ENCODE measurements around the gene DMBX1. TPM values are rescaled to one million over a fixed set of nuclear protein-coding genes. Genes with fewer than 3 reads are reported as not detected.

The DMBX1 gene
- polyA plus RNA-seq, 4 donors: 0.01 TPM; not detected in 3

DNA sequence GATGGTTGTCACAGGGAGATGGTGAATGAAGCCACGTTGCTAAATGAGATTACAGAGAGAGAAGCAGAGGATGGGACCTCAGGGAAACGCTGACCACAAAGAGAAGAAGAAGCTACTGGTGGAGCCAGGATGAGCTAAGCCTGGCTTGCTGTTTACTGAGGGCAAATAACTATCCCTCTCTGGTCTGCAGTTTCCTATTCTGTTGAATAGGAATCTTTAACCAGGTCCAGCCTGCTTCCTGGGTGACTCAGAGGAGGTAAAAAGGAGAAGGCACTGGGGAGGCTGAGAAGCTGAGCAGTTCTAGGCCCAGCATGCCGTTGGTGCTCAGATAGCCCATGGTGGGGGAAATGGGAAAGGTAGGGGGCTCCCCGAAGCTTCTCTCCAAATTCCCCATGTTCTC lies 29.6 kb downstream of the DMBX1 start:
- Histone ChIP-seq H3K36me3 (ENCODE audit: control insufficient read depth in 3 of 3, insufficient read depth in 2 of 3, low read depth in 1 of 3, low read length in 3 of 3) (no peaks in the 10 kb centered on the region), H3K4me3 (ENCODE audit: low read depth in 1 of 3, low read length in 3 of 3) (no peak overlapping the region), H3K27ac (ENCODE audit: low read depth in 1 of 3, low read length in 2 of 3) (no peak overlapping the region), H3K9me3 (ENCODE audit: control insufficient read depth in 2 of 2, insufficient read depth in 1 of 2, low read depth in 1 of 2, low read length in 1 of 2) (no peaks in the 10 kb centered on the region), H3K4me1 (ENCODE audit: control insufficient read depth in 3 of 3, insufficient read depth in 2 of 3, low read depth in 1 of 3, low read length in 2 of 3) (peaks cover 0 to 18% (median 2%) of the 10 kb centered on the region in 3 donors), H3K27me3 (ENCODE audit: control insufficient read depth in 3 of 3, insufficient read depth in 3 of 3, low read length in 3 of 3) (peaks cover 0 to 16% (median 0%) of the 10 kb centered on the region in 3 donors)
- FAIRE-seq (no peak), DNase-seq (no peak)
- WGBS, 3 donors: 71 to 81% (median 73%) methylated on average over 3 to 4 of the region's 4 CpGs

DNA sequence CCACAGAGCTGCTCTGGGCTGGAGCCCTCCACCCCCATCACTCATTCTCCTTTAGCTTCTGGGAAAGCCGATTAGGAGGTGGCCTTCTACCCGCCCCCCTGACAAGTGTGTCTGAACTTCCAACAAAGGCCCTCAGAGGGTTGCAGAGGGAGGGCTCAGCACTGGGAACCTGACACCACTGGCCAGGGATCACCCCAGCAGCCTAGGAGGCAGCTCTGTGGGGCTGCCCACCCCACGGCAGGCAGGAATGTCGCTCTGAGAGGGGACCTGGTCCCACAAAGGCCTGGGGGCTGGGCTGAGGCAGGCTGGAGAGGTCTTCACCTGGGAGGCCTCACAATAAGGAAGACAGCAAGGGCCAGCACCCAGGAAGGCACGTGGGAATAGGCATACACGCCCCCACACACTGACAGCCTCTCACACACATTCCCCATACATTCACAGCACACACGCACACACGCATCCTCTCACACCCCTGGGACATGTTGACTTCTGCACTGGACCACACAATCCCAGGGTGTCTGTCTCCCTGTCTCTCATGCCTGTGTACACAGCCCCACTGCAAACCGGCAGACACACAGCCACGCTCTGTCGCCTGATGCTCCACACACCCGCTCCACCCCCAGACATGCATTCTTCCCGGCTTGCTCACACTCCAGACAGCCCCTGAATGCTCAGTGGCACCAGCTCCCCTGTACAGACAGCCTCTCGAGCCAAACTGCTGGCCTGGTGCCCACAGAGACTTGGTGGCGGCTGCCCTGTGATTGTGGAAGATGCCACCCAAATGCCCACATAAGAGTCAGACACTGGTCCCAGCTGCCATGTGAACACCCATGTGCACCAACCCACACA lies 30.7 kb downstream of the DMBX1 start:
- DNase-seq (no peak), FAIRE-seq (no peak)
- 64 to 82% (median 78%) methylated on average over 15 of the region's 15 CpGs for WGBS, 3 donors
- Histone ChIP-seq H3K9me3 (ENCODE audit: control insufficient read depth in 2 of 2, insufficient read depth in 1 of 2, low read depth in 1 of 2, low read length in 1 of 2) (no peaks in the 10 kb centered on the region), H3K27me3 (ENCODE audit: control insufficient read depth in 3 of 3, insufficient read depth in 3 of 3, low read length in 3 of 3) (peaks cover 0 to 27% (median 0%) of the 10 kb centered on the region in 3 donors), H3K4me3 (ENCODE audit: low read depth in 1 of 3, low read length in 3 of 3) (no peak overlapping the region), H3K27ac (ENCODE audit: low read depth in 1 of 3, low read length in 2 of 3) (no peak overlapping the region), H3K4me1 (ENCODE audit: control insufficient read depth in 3 of 3, insufficient read depth in 2 of 3, low read depth in 1 of 3, low read length in 2 of 3) (peaks cover 0 to 18% (median 2%) of the 10 kb centered on the region in 3 donors), H3K36me3 (ENCODE audit: control insufficient read depth in 3 of 3, insufficient read depth in 2 of 3, low read depth in 1 of 3, low read length in 3 of 3) (no peaks in the 10 kb centered on the region)

GRCh38 chr1:46521414-46521813 lies 31.8 kb downstream of the DMBX1 start:
- 62 to 73% (median 65%) methylated on average over 2 of the region's 2 CpGs for WGBS, 3 donors
- H3K27me3 ChIP-seq (ENCODE audit: control insufficient read depth in 3 of 3, insufficient read depth in 3 of 3, low read length in 3 of 3): peaks cover 0 to 38% (median 4%) of the 10 kb centered on the region in 3 donors
- H3K27ac ChIP-seq (ENCODE audit: low read depth in 1 of 3, low read length in 2 of 3): no peak overlapping the region
- H3K4me1 ChIP-seq (ENCODE audit: control insufficient read depth in 3 of 3, insufficient read depth in 2 of 3, low read depth in 1 of 3, low read length in 2 of 3): peaks cover 0 to 17% (median 6%) of the 10 kb centered on the region in 3 donors
- FAIRE-seq: no peak
- no peaks in the 10 kb centered on the region for H3K36me3 ChIP-seq (ENCODE audit: control insufficient read depth in 3 of 3, insufficient read depth in 2 of 3, low read depth in 1 of 3, low read length in 3 of 3)
- no peak overlapping the region for H3K4me3 ChIP-seq (ENCODE audit: low read depth in 1 of 3, low read length in 3 of 3)
- DNase-seq: no peak
- no peaks in the 10 kb centered on the region for H3K9me3 ChIP-seq (ENCODE audit: control insufficient read depth in 2 of 2, insufficient read depth in 1 of 2, low read depth in 1 of 2, low read length in 1 of 2)

- no peaks in the 10 kb centered on the region for H3K36me3 ChIP-seq (ENCODE audit: control insufficient read depth in 3 of 3, insufficient read depth in 2 of 3, low read depth in 1 of 3, low read length in 3 of 3)
- no peak overlapping the region for H3K4me3 ChIP-seq (ENCODE audit: low read depth in 1 of 3, low read length in 3 of 3)
- H3K27ac ChIP-seq (ENCODE audit: low read depth in 1 of 3, low read length in 2 of 3): peak overlapping the region in 1 of 3 donors; percentile 27
- H3K4me1 ChIP-seq (ENCODE audit: control insufficient read depth in 3 of 3, insufficient read depth in 2 of 3, low read depth in 1 of 3, low read length in 2 of 3): peaks cover 0 to 18% (median 8%) of the 10 kb centered on the region in 3 donors
- H3K27me3 ChIP-seq (ENCODE audit: control insufficient read depth in 3 of 3, insufficient read depth in 3 of 3, low read length in 3 of 3): peaks cover 0 to 48% (median 4%) of the 10 kb centered on the region in 3 donors
- H3K9me3 ChIP-seq (ENCODE audit: control insufficient read depth in 2 of 2, insufficient read depth in 1 of 2, low read depth in 1 of 2, low read length in 1 of 2): no peaks in the 10 kb centered on the region
- 5 to 15% (median 5%) methylated on average over 16 of the region's 16 CpGs for WGBS, 3 donors
- FAIRE-seq: no peak
- DNase-seq: peak in 1 of 2 donors; percentile 37
Observed at GRCh38 chr1:46522184-46522968, 32.7 kb downstream of the DMBX1 start.

DNA sequence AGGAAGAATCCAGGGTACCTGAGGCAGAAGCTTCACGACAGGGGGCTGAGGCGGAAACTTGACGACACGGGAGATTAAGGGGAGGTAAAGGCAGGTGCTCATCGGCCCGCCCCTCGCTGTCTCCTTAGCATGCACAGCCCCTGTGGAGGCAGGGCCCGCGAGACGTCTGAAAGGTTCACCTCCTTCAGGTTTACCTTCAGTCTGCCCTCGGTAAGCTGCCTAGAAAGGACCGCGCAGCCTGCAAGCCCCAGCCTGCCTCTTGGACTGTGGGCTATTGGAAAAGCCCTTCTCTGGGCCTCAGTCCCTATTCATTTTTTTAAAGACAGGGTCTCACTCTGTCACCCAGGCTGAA lies 33.3 kb downstream of the DMBX1 start:
- FAIRE-seq (no peak), DNase-seq (no peak)
- H3K27ac ChIP-seq (ENCODE audit: low read depth in 1 of 3, low read length in 2 of 3): no peak overlapping the region
- H3K9me3 ChIP-seq (ENCODE audit: control insufficient read depth in 2 of 2, insufficient read depth in 1 of 2, low read depth in 1 of 2, low read length in 1 of 2): no peaks in the 10 kb centered on the region
- H3K36me3 ChIP-seq (ENCODE audit: control insufficient read depth in 3 of 3, insufficient read depth in 2 of 3, low read depth in 1 of 3, low read length in 3 of 3): no peaks in the 10 kb centered on the region
- no peak overlapping the region for H3K4me3 ChIP-seq (ENCODE audit: low read depth in 1 of 3, low read length in 3 of 3)
- H3K4me1 ChIP-seq (ENCODE audit: control insufficient read depth in 3 of 3, insufficient read depth in 2 of 3, low read depth in 1 of 3, low read length in 2 of 3): peaks cover 0 to 17% (median 8%) of the 10 kb centered on the region in 3 donors
- 64 to 88% (median 82%) methylated on average over 13 of the region's 13 CpGs for WGBS, 3 donors
- H3K27me3 ChIP-seq (ENCODE audit: control insufficient read depth in 3 of 3, insufficient read depth in 3 of 3, low read length in 3 of 3): peaks cover 0 to 50% (median 4%) of the 10 kb centered on the region in 3 donors

GRCh38 chr1:46523496-46524353 lies 34.1 kb downstream of the DMBX1 start:
- Histone ChIP-seq H3K36me3 (ENCODE audit: control insufficient read depth in 3 of 3, insufficient read depth in 2 of 3, low read depth in 1 of 3, low read length in 3 of 3) (no peaks in the 10 kb centered on the region), H3K27me3 (ENCODE audit: control insufficient read depth in 3 of 3, insufficient read depth in 3 of 3, low read length in 3 of 3) (peaks cover 0 to 57% (median 4%) of the 10 kb centered on the region in 3 donors), H3K4me1 (ENCODE audit: control insufficient read depth in 3 of 3, insufficient read depth in 2 of 3, low read depth in 1 of 3, low read length in 2 of 3) (peaks cover 0 to 12% (median 8%) of the 10 kb centered on the region in 3 donors), H3K27ac (ENCODE audit: low read depth in 1 of 3, low read length in 2 of 3) (no peak overlapping the region), H3K4me3 (ENCODE audit: low read depth in 1 of 3, low read length in 3 of 3) (no peak overlapping the region), H3K9me3 (ENCODE audit: control insufficient read depth in 2 of 2, insufficient read depth in 1 of 2, low read depth in 1 of 2, low read length in 1 of 2) (no peaks in the 10 kb centered on the region)
- WGBS, 3 donors: 66 to 75% (median 73%) methylated on average over 10 to 11 of the region's 11 CpGs
- DNase-seq: no peak
- FAIRE-seq: no peak

DNA sequence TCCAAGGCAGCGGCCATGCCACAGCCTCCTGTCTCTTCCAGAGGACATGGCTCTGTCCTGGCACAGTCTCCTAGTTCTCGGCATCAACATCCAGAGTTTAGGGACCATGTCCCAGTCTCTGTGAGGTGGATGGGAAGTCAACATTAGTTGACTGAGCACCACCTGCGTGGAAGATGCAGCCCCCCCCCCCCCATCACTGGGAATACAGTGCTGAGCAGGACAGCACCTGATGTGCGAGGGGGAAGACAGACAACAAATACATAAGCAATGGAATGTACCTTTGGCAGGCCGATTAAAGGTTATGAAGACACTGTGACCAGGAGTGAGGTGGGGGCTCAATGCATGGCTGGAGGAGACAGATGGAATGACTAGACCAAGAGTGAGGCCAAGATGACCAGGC lies 35.2 kb downstream of the DMBX1 start:
- Histone ChIP-seq H3K27me3 (ENCODE audit: control insufficient read depth in 3 of 3, insufficient read depth in 3 of 3, low read length in 3 of 3) (peaks cover 0 to 63% (median 7%) of the 10 kb centered on the region in 3 donors), H3K4me3 (ENCODE audit: low read depth in 1 of 3, low read length in 3 of 3) (no peak overlapping the region), H3K36me3 (ENCODE audit: control insufficient read depth in 3 of 3, insufficient read depth in 2 of 3, low read depth in 1 of 3, low read length in 3 of 3) (no peaks in the 10 kb centered on the region), H3K9me3 (ENCODE audit: control insufficient read depth in 2 of 2, insufficient read depth in 1 of 2, low read depth in 1 of 2, low read length in 1 of 2) (no peaks in the 10 kb centered on the region), H3K4me1 (ENCODE audit: control insufficient read depth in 3 of 3, insufficient read depth in 2 of 3, low read depth in 1 of 3, low read length in 2 of 3) (peaks cover 0 to 12% (median 8%) of the 10 kb centered on the region in 3 donors), H3K27ac (ENCODE audit: low read depth in 1 of 3, low read length in 2 of 3) (no peak overlapping the region)
- FAIRE-seq (no peak), DNase-seq (no peak)
- 79 to 91% (median 88%) methylated on average over 5 of the region's 5 CpGs for WGBS, 3 donors

Measured in small intestine (tissue), 7 donors.